C4-2B (cell line): ENCODE results near the gene RNF34.

Experiments used
- ZFX ChIP-seq: fragments of 450-650 bp; IDR thresholded peaks from 2 replicates; pipeline ENCODE4 v1.6.1; 2017
- TF ChIP-seq, protein P1 (sequence below): fragments of 450-650 bp; conservative IDR thresholded peaks from 2 replicates; pipeline ENCODE4 v1.5.1; 2017; ENCODE audit warnings: mild to moderate bottlenecking

DNA sequence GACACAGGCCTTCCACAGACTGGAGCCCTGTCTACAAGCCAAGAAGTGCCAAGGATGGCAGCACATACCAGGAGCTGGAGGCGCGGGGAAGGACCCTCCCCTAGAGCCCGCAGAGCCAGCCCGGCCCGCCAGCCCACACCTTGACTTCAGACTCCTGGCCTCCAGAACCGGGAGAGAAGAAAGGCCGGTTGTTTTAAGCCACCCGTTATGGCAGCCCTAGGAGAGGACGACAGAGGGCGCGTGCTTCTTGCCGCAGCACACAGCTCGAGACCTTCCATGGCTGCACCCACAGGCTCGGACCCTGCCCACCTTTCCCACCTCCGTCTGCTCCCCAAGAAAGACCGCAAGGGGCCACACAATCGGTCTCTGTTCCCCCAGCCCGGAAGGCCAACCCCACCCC is 53.7 kb downstream of the RNF34 start:
- TF ChIP-seq, protein P1, sequence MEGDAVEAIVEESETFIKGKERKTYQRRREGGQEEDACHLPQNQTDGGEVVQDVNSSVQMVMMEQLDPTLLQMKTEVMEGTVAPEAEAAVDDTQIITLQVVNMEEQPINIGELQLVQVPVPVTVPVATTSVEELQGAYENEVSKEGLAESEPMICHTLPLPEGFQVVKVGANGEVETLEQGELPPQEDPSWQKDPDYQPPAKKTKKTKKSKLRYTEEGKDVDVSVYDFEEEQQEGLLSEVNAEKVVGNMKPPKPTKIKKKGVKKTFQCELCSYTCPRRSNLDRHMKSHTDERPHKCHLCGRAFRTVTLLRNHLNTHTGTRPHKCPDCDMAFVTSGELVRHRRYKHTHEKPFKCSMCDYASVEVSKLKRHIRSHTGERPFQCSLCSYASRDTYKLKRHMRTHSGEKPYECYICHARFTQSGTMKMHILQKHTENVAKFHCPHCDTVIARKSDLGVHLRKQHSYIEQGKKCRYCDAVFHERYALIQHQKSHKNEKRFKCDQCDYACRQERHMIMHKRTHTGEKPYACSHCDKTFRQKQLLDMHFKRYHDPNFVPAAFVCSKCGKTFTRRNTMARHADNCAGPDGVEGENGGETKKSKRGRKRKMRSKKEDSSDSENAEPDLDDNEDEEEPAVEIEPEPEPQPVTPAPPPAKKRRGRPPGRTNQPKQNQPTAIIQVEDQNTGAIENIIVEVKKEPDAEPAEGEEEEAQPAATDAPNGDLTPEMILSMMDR, result no peak
- no peak for TF ChIP-seq ZFX
